DMS53 treated with DMSO at 0.1 percent for 48 hours (cell line): Measurements from ENCODE around the gene PDE8A.
A peak's percentile ranks its signal among the peaks of the same experiment; 100 is the strongest.

Experiments
- DNase-seq: peaks from one replicate; lab custom pipeline; 2025; ENCODE audit not compliant: unreplicated experiment; lab: John Stamatoyannopoulos, UW

The PDE8A gene

GRCh38 chr15:84981711-84982300 lies at the start of gene PDE8A:
TSS of gene PDE8A (plus strand) at chr15:84981856. CDS start at chr15:84982163, 307 bp downstream.
- no peak for DNase-seq

- no peak for DNase-seq
Measured at GRCh38 chr15:84934942-84935729, 46.5 kb upstream of the PDE8A start.

GRCh38 chr15:84937144-84937543 lies 44.5 kb upstream of the PDE8A start:
- DNase-seq: no peak

GRCh38 chr15:84938726-84939125 lies 42.9 kb upstream of the PDE8A start:
- no peak for DNase-seq

GRCh38 chr15:84940399-84940798 lies 41.3 kb upstream of the PDE8A start:
- no peak for DNase-seq

GRCh38 chr15:84942456-84942855 lies 39.2 kb upstream of the PDE8A start:
- no peak for DNase-seq

- no peak for DNase-seq
Measured at GRCh38 chr15:84944311-84944710, 37.3 kb upstream of the PDE8A start.

- no peak for DNase-seq
Measured at GRCh38 chr15:84944861-84945260, 36.8 kb upstream of the PDE8A start.

- no peak for DNase-seq
Measured at GRCh38 chr15:84946772-84947489, 34.7 kb upstream of the PDE8A start.

- DNase-seq: no peak
Measured at GRCh38 chr15:84947947-84948830, 33.5 kb upstream of the PDE8A start.

- no peak for DNase-seq
Measured at GRCh38 chr15:84949043-84949442, 32.6 kb upstream of the PDE8A start.

- no peak for DNase-seq
Measured at GRCh38 chr15:84949845-84950569, 31.6 kb upstream of the PDE8A start.

- no peak for DNase-seq
Measured at GRCh38 chr15:84950570-84951111, 31.0 kb upstream of the PDE8A start.

GRCh38 chr15:84951736-84952135 lies 29.9 kb upstream of the PDE8A start:
- no peak for DNase-seq

- DNase-seq: no peak
Measured at GRCh38 chr15:84953136-84953535, 28.5 kb upstream of the PDE8A start.

GRCh38 chr15:84953726-84954125 lies 27.9 kb upstream of the PDE8A start:
- no peak for DNase-seq

- peak; percentile 37 for DNase-seq
Measured at GRCh38 chr15:84955089-84955848, 26.4 kb upstream of the PDE8A start.

GRCh38 chr15:84956199-84956598 lies 25.5 kb upstream of the PDE8A start:
- no peak for DNase-seq

- DNase-seq: no peak
Measured at GRCh38 chr15:84960391-84961113, 21.1 kb upstream of the PDE8A start.
